ENCODE data around the gene MAP1LC3B. TPM values are rescaled to one million over a fixed set of nuclear protein-coding genes. Genes with fewer than 3 reads are reported as not detected.
A peak's percentile ranks its signal among the peaks of the same experiment; 100 is the strongest.

Gene MAP1LC3B
- total and polyA plus RNA-seq, 12 donors: 43.3 to 116 (median 66.2) TPM

DNA sequence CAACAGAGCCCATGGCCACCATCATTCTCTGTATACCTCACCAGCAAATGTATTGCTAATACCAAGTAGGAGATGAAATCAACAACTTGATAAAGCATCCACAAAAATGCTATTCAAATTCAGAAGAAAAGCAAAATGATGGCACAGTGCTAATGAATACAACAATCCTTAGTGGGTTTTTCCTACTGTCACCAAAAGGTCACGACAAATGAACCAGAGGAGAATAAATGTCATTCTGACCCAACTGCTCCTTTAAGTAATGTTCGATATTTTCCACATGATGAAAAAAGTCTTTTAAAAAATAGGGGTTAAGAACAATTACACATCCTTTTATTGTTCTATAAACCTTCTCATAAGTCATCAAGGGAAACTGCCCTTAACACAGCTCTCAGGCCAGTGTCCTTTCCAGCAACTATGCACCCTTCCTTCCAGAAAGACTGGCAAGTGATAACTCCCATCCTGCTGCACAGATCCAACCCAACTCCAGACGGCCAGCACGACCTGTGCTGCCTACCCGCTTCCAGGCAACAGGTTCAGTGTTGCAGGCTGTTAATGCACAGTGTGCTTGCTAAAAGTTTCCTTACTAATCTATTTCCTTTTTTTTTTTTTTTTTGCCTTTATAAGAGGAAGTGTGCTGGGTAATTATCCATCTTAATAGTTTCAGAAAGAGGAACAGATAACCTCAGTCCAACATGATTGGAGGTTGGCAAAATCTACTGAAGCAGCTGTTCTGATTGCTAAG lies 23.9 kb upstream of the MAP1LC3B start:
- Histone ChIP-seq H3K36me3 (replicated peaks in 1 of 2) (no peaks in the 10 kb centered on the region), H3K27ac (peak overlapping the region in 2 of 5 donors; percentile 40 to 64), H3K4me3 (no peak overlapping the region), H3K27me3 (no peaks in the 10 kb centered on the region), H3K9me3 (replicated peaks in 1 of 3) (no peaks in the 10 kb centered on the region), H3K4me1 (replicated peaks in 1 of 2) (peaks cover 22 to 54% of the 10 kb centered on the region in 2 donors)
- DNase-seq: peak in 1 of 7 donors; percentile 69
- TF ChIP-seq POLR2A (IDR thresholded peaks at IDR 0.05): no peak
- TF ChIP-seq, protein P1, sequence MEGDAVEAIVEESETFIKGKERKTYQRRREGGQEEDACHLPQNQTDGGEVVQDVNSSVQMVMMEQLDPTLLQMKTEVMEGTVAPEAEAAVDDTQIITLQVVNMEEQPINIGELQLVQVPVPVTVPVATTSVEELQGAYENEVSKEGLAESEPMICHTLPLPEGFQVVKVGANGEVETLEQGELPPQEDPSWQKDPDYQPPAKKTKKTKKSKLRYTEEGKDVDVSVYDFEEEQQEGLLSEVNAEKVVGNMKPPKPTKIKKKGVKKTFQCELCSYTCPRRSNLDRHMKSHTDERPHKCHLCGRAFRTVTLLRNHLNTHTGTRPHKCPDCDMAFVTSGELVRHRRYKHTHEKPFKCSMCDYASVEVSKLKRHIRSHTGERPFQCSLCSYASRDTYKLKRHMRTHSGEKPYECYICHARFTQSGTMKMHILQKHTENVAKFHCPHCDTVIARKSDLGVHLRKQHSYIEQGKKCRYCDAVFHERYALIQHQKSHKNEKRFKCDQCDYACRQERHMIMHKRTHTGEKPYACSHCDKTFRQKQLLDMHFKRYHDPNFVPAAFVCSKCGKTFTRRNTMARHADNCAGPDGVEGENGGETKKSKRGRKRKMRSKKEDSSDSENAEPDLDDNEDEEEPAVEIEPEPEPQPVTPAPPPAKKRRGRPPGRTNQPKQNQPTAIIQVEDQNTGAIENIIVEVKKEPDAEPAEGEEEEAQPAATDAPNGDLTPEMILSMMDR (IDR thresholded peaks at IDR 0.05): no peak
- 35 to 51% (median 41%) methylated on average over 5 of the region's 5 CpGs for WGBS, 4 donors
- intact Hi-C loops (cut with DNase I): no loop called here

DNA sequence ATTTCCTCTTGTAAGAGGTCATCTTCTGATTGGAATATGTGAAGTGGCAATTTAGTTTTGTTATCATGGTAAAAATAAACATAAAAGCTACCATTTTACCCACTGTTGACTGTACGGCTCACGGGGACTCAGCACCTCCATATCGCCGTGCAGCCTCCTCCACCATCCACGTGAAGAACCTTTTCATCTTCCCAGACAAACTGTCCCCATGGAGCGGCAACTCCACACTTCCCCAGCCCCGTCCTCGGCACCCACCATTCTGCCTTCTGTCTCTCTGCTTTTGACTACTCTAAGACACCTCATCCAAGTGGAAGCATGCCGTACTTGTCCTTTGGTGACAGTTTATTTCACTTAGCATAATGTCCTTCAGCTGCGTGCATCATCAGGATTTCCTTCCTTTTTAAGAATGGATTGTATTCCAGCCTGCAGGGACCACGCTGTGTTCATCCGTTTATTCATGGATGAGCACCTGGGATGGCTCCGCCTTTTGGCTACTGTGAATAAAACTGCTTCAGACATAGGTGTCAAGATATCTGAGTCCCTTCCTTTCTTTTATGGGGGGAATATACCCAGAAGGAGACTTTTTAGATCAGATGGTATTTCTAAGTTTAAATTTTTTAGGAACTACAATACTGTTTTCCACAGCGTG lies 22.9 kb upstream of the MAP1LC3B start:
- H3K27me3 ChIP-seq: no peaks in the 10 kb centered on the region
- intact Hi-C loops (cut with DNase I): no loop called here
- no peak overlapping the region for H3K4me3 ChIP-seq
- DNase-seq: no peak
- no peak for TF ChIP-seq POLR2A (IDR thresholded peaks at IDR 0.05)
- TF ChIP-seq, protein P1 (IDR thresholded peaks at IDR 0.05): no peak
- H3K9me3 ChIP-seq (replicated peaks in 1 of 3): no peaks in the 10 kb centered on the region
- H3K4me1 ChIP-seq (replicated peaks in 1 of 2): peaks cover 15 to 44% of the 10 kb centered on the region in 2 donors
- WGBS, 4 donors: 72 to 79% (median 75%) methylated on average over 14 of the region's 14 CpGs
- peak overlapping the region in 2 of 5 donors; percentile 33 to 64 for H3K27ac ChIP-seq
- no peaks in the 10 kb centered on the region for H3K36me3 ChIP-seq (replicated peaks in 1 of 2)

DNA sequence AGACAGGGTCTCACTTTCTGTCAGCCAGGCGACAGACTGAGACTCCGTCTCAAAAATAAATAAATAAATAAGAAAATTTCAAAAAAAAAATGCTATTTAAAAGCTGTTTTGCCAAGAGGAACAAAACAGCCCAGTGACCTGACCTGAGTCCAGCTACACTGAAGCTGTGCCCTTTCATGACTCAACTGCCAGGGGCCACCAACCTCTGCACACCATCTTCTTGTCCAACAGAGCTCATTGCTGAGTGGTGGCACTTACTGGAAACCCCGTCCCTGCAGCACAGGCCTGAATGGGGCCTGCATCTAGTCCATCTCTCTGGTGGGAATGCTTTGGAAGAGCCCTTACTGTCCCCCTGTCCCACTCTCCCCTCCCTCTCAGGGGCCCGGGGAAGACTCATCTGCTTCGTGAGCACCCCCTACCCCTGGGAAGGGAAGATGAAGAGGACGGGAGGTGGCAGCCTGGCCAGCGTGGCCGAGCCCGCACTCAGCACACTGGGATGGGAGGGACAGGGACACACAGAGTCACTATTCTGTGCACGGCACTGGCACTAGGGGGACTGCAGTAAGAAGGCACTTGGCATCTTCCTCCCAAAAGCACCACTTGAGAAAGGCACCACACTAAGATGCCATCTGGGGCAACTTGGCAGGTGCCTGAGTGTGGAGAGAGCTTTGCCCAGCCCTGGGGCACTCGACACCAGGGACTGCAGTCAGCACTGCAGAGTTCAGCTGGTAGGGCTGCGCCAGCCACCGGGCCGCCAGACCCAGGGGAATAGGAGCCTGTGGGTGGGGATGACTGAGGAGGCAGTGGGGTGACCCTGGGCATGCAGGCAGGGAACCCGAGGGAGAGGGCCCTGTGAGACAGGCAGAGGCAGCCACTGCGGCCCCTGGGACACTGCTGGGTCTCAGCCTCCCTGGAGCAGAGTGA lies 22.1 kb upstream of the MAP1LC3B start:
- WGBS, 4 donors: 76 to 88% (median 82%) methylated on average over 11 to 16 of the region's 16 CpGs
- Histone ChIP-seq H3K36me3 (replicated peaks in 1 of 2) (no peaks in the 10 kb centered on the region), H3K27ac (peak overlapping the region in 1 of 5 donors; percentile 64), H3K4me1 (replicated peaks in 1 of 2) (peaks cover 11 to 39% of the 10 kb centered on the region in 2 donors), H3K9me3 (replicated peaks in 1 of 3) (no peaks in the 10 kb centered on the region), H3K4me3 (no peak overlapping the region), H3K27me3 (no peaks in the 10 kb centered on the region)
- intact Hi-C loops (cut with DNase I): loop anchor here in 1 of 2 donors (5.0 kb wide), 1 partner anchor 38 kb away; no protein-coding TSS in a partner anchor
- DNase-seq: no peak
- TF ChIP-seq, protein P1 (IDR thresholded peaks at IDR 0.05): no peak
- TF ChIP-seq POLR2A (IDR thresholded peaks at IDR 0.05): no peak
